Mesangial cell (primary cell): Measurements from ENCODE around the gene PCDHB13. TPM values are rescaled to one million over a fixed set of nuclear protein-coding genes. Genes with fewer than 3 reads are reported as not detected.

Experiments used
- total RNA-seq: library from RNA; depleted of rRNA; stranded (reverse); fragments of >200 nt; gene quantifications from 2 replicates; pipeline ENCODE4 v1.2.3, GENCODE V29; 2015

The PCDHB13 gene
- 0.16 and 1.1 TPM in 2 replicates for total RNA-seq

DNA sequence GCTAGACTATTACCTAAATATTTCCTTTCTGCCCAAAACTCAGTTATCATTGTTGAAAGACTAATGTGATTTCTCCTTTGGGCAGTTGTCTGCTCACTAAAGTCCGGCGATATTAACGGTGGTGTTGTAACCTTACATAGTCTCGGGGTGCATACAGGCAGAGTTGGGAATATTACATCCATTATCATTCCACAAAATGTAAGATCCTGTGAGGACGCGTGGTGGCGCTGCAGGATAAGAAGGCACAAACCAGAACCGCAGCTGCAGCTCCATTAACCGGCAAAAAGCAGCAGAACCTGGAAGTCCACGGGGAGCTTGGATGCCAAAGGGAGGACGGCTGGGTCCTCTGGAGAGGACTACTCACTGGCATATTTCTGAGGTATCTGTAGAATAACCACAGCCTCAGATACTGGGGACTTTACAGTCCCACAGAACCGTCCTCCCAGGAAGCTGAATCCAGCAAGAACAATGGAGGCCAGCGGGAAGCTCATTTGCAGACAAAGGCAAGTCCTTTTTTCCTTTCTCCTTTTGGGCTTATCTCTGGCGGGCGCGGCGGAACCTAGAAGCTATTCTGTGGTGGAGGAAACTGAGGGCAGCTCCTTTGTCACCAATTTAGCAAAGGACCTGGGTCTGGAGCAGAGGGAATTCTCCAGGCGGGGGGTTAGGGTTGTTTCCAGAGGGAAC is at the start of gene PCDHB13:
PCDHB13 (plus strand) TSS at position 264 of the 684 bp plus-strand sequence; CDS start at position 469, 205 bp downstream.

DNA sequence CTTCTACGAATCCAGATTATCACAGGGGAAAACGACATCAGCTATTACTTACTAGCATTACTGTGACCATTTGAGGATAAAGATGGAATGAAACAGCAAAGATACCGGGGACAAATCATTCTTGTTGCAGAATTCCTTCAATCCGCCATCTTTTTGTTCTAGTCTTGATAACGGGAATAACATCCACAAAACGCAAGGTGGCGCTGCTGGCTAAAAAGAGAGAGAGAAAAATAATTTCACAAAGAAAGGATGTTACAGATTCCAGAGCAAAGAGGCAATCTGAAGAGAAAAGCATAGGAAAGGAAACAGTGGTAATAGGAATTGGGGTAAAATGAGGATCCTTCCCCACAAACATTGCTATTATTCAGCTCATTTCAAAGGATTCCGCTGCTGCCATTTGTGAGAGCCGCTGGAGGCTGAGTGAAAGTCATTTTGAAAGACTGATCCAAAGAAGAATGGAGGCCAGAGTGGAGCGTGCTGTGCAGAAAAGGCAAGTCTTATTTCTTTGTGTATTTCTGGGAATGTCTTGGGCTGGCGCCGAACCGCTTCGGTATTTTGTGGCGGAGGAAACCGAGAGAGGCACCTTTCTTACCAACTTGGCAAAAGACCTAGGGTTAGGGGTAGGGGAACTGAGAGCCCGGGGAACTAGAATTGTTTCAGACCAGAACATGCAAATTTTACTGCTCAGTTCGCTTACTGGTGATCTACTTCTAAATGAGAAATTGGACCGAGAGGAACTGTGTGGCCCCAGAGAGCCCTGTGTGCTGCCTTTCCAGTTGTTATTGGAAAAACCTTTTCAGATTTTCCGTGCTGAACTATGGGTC is 41.1 kb upstream of the PCDHB13 start, which contains the start of gene PCDHB7:
PCDHB7 (plus strand) TSS at position 264 of the 824 bp plus-strand sequence; CDS start at position 456, 192 bp downstream.

GRCh38 chr5:141177577-141178191 is 36.0 kb upstream of the PCDHB13 start, which contains the start of gene PCDHB8:
PCDHB8 (plus strand) TSS chr5:141177790; CDS start chr5:141178035, 245 bp downstream.

DNA sequence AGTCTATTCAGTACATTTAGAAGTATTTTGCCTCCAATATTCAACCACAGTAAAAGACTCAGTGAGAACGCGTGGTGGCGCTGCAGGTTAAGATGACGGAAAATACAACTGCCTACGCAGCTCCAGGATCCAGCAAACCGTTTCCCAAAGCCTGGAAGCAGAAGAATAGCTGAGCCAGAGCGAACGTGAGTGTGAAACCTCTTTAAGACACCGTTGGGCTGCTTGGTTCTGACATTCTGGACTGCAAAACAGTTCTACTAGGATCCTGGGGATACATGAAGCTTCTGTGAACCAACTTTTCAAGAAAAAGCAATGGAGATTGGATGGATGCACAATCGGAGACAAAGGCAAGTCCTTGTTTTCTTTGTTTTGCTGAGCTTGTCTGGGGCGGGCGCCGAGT is 31.5 kb upstream of the PCDHB13 start, which contains the start of gene PCDHB16:
PCDHB16 (plus strand) TSS at position 140 of the 400 bp plus-strand sequence; CDS start at position 313, 173 bp downstream.

DNA sequence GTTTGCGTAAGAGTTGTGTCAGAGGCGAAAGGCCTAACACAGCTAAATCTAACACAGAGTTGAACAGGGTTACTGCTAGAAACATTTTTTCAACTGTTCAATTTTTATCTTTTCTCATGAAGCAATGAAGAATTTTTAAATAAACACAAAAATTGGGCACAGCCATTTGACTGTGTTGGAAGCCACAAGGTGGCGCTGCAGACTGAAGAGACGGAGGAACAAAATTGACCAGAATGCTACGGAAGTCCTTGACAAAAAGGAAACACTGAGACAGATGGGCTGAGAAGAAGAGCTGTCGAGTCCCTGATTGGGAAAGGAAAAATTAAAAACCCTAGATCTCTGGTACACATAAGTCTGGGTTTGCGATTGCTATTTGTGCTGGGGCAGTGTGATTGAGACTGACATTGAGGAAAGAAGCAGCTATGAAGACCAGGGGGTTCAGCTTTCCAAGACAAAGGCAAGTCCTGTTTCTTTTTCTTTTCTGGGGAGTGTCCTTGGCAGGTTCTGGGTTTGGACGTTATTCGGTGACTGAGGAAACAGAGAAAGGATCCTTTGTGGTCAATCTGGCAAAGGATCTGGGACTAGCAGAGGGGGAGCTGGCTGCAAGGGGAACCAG is 26.7 kb upstream of the PCDHB13 start, which contains the start of gene PCDHB9:
PCDHB9 (plus strand) TSS at position 265 of the 616 bp plus-strand sequence; CDS start at position 423, 158 bp downstream.

GRCh38 chr5:141192110-141192725 is 21.5 kb upstream of the PCDHB13 start, which contains the start of gene PCDHB10:
PCDHB10 (plus strand) TSS chr5:141192353; CDS start chr5:141192553, 200 bp downstream.

DNA sequence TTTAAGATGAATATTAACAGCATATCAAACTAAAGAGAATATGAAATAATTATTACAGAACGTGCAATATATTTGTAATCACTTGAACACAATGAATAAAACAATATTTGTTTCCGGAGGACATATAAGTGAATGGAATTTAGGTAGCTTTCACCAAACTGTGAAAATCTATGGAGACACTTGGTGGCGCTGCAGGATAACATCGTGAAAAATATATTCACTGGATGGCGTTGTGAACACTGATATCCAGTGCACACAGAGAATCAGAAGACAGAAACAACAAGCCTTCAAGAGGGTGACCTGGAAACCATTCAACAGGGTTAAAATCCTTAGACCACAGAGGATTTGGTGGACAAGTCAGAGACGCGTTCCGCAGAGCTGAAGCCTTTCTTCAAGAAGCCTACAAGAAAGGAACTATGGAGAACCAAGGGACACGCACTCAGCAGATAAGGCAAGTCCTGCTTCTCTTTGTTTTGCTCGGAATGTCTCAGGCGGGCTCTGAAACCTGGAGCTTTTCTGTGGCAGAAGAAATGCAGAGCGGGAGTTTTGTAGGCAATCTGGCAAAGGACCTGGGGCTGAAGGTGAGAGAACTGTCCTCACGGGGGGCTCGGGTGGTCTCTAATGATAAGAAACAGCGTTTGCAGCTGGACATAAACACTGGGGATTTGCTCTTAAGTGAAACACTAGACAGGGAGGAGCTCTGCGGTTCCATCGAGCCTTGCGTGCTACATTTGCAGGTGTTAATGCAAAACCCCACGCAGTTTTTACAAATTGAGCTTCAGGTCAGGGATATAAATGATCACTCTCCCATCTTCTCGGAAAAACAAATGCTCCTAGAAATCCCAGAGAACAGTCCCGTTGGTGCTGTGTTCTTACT is 14.1 kb upstream of the PCDHB13 start, which contains the start of gene PCDHB11:
PCDHB11 (plus strand) TSS at position 269 of the 877 bp plus-strand sequence; CDS start at position 417, 148 bp downstream.

GRCh38 chr5:141208478-141208877 is 5.2 kb upstream of the PCDHB13 start, which contains the start of gene PCDHB12:
PCDHB12 (plus strand) TSS chr5:141208719; CDS start chr5:141208908, 189 bp downstream.

GRCh38 chr5:141223112-141223783 is 9.5 kb downstream of the PCDHB13 start, which contains the start of gene PCDHB14:
PCDHB14 (plus strand) TSS chr5:141223343; CDS start chr5:141223506, 163 bp downstream.

GRCh38 chr5:141245250-141245717 is 31.6 kb downstream of the PCDHB13 start, which contains the start of gene PCDHB15:
PCDHB15 (plus strand) TSS chr5:141245395; CDS start chr5:141245579, 184 bp downstream.

Other genes starting within 250 kb of the PCDHB13 start
- 0.25 and 0.65 TPM in 2 replicates for gene PCDHAC2, start 247.4 kb upstream of the PCDHB13 start, total RNA-seq
- gene PCDHB1, start 162.5 kb upstream of the PCDHB13 start, total RNA-seq, result not detected in 2 replicates
- 0.49 and 0.76 TPM in 2 replicates for gene PCDHB2, start 119.3 kb upstream of the PCDHB13 start, total RNA-seq
- 0.16 and 0.38 TPM in 2 replicates for gene PCDHB3, start 113.4 kb upstream of the PCDHB13 start, total RNA-seq
- 0.13 and 0.49 TPM in 2 replicates for gene PCDHB4, start 92.1 kb upstream of the PCDHB13 start, total RNA-seq
- gene PCDHB5, start 78.7 kb upstream of the PCDHB13 start, total RNA-seq, result 0.33 and 1.5 TPM in 2 replicates
- under 0.01 TPM in 1 of 2 replicates, not detected in the other for gene PCDHB6, start 63.9 kb upstream of the PCDHB13 start, total RNA-seq
- gene PCDHB7, start 41.3 kb upstream of the PCDHB13 start, total RNA-seq, result 0.16 and 0.63 TPM in 2 replicates
- 0.25 TPM in 1 of 2 replicates, not detected in the other for gene PCDHB8, start 36.1 kb upstream of the PCDHB13 start, total RNA-seq
- 0.16 and 0.63 TPM in 2 replicates for gene PCDHB16, start 31.5 kb upstream of the PCDHB13 start, total RNA-seq
- gene PCDHB9, start 26.8 kb upstream of the PCDHB13 start, total RNA-seq, result 0.25 TPM in 1 of 2 replicates, not detected in the other
- 0.16 and 0.89 TPM in 2 replicates for gene PCDHB10, start 21.6 kb upstream of the PCDHB13 start, total RNA-seq
- gene PCDHB11, start 14.3 kb upstream of the PCDHB13 start, total RNA-seq, result 0.16 and 0.63 TPM in 2 replicates
- gene PCDHB12, start 5.2 kb upstream of the PCDHB13 start, total RNA-seq, result under 0.01 and 0.25 TPM in 2 replicates
- gene PCDHB14, start 9.4 kb downstream of the PCDHB13 start, total RNA-seq, result 0.16 and 0.63 TPM in 2 replicates
- gene PCDHB15, start 31.5 kb downstream of the PCDHB13 start, total RNA-seq, result 0.16 and 1.0 TPM in 2 replicates
- 0.63 TPM in 1 of 2 replicates, not detected in the other for gene SLC25A2, start 90.1 kb downstream of the PCDHB13 start, total RNA-seq
- 24.3 and 29.2 TPM in 2 replicates for gene TAF7, start 106.9 kb downstream of the PCDHB13 start, total RNA-seq
- 0.33 and 0.51 TPM in 2 replicates for gene PCDHGA1, start 116.6 kb downstream of the PCDHB13 start, total RNA-seq
- gene PCDHGA2, start 124.8 kb downstream of the PCDHB13 start, total RNA-seq, result 1.1 and 4.1 TPM in 2 replicates
- gene PCDHGA3, start 129.9 kb downstream of the PCDHB13 start, total RNA-seq, result 0.65 and 2.5 TPM in 2 replicates
- 0.49 and 2.9 TPM in 2 replicates for gene PCDHGB1, start 136.2 kb downstream of the PCDHB13 start, total RNA-seq
- gene PCDHGA4, start 141.1 kb downstream of the PCDHB13 start, total RNA-seq, result 0.33 and 2.2 TPM in 2 replicates
- gene PCDHGB2, start 146.1 kb downstream of the PCDHB13 start, total RNA-seq, result 0.65 and 2.5 TPM in 2 replicates
- 0.33 and 1.5 TPM in 2 replicates for gene PCDHGA5, start 150.2 kb downstream of the PCDHB13 start, total RNA-seq
- gene PCDHGB3, start 156.3 kb downstream of the PCDHB13 start, total RNA-seq, result 0.98 and 3.8 TPM in 2 replicates
- 1.6 and 5.6 TPM in 2 replicates for gene PCDHGA6, start 160.0 kb downstream of the PCDHB13 start, total RNA-seq
- 0.49 and 4.1 TPM in 2 replicates for gene PCDHGA7, start 168.8 kb downstream of the PCDHB13 start, total RNA-seq
- gene PCDHGB4, start 173.8 kb downstream of the PCDHB13 start, total RNA-seq, result 4.2 and 7.1 TPM in 2 replicates
- gene PCDHGA8, start 178.7 kb downstream of the PCDHB13 start, total RNA-seq, result under 0.01 and 0.89 TPM in 2 replicates
- 10.6 and 15.8 TPM in 2 replicates for gene PCDHGB5, start 184.0 kb downstream of the PCDHB13 start, total RNA-seq
- gene PCDHGA9, start 188.9 kb downstream of the PCDHB13 start, total RNA-seq, result 0.98 and 6.1 TPM in 2 replicates
- 2.0 and 6.3 TPM in 2 replicates for gene PCDHGB6, start 194.1 kb downstream of the PCDHB13 start, total RNA-seq
- 2.8 and 10.5 TPM in 2 replicates for gene PCDHGA10, start 199.1 kb downstream of the PCDHB13 start, total RNA-seq
- 5.1 and 18.1 TPM in 2 replicates for gene PCDHGB7, start 203.8 kb downstream of the PCDHB13 start, total RNA-seq
- gene PCDHGA11, start 207.1 kb downstream of the PCDHB13 start, total RNA-seq, result 5.4 and 10.4 TPM in 2 replicates
- 3.4 and 13.8 TPM in 2 replicates for gene PCDHGA12, start 216.6 kb downstream of the PCDHB13 start, total RNA-seq